ENCODE results near the gene SPATA17. TPM values are rescaled to one million over a fixed set of nuclear protein-coding genes. Genes with fewer than 3 reads are reported as not detected.

Gene SPATA17
- total and polyA plus RNA-seq, 12 donors = 0.09 to 4.4 (median 0.56) TPM; not detected in 1

- TF ChIP-seq POLR2A (IDR thresholded peaks at IDR 0.05) = no peak
- no peak for TF ChIP-seq CTCF (IDR thresholded peaks at IDR 0.05)
- intact Hi-C loops (cut with DNase I) = no loop called here
- no peak overlapping the region for H3K27ac ChIP-seq
- WGBS, 4 donors = 89 to 95% (median 90%) methylated on average over 5 of the region's 5 CpGs
- H3K27me3 ChIP-seq = no peaks in the 10 kb centered on the region
- no peak for DNase-seq
- no peaks in the 10 kb centered on the region for H3K4me1 ChIP-seq (replicated peaks in 1 of 2)
- H3K36me3 ChIP-seq (replicated peaks in 1 of 2) = no peaks in the 10 kb centered on the region
- H3K4me3 ChIP-seq = no peak overlapping the region
- H3K9me3 ChIP-seq (replicated peaks in 1 of 3) = peaks cover 0 to 6% (median 0%) of the 10 kb centered on the region in 3 donors
These were observed 81.9 kb downstream of the SPATA17 start for GRCh38 chr1:217712925-217713597.

GRCh38 chr1:217715681-217716080 is 84.5 kb downstream of the SPATA17 start:
- intact Hi-C loops (cut with DNase I) = no loop called here
- peaks cover 0 to 6% (median 0%) of the 10 kb centered on the region in 3 donors for H3K9me3 ChIP-seq (replicated peaks in 1 of 3)
- no peak overlapping the region for H3K27ac ChIP-seq
- DNase-seq = no peak
- TF ChIP-seq POLR2A (IDR thresholded peaks at IDR 0.05) = no peak
- TF ChIP-seq CTCF (IDR thresholded peaks at IDR 0.05) = no peak
- H3K4me1 ChIP-seq (replicated peaks in 1 of 2) = no peaks in the 10 kb centered on the region
- no peaks in the 10 kb centered on the region for H3K27me3 ChIP-seq
- WGBS, 4 donors = 93 to 96% (median 94%) methylated on average over 4 of the region's 4 CpGs
- H3K4me3 ChIP-seq = no peak overlapping the region
- no peaks in the 10 kb centered on the region for H3K36me3 ChIP-seq (replicated peaks in 1 of 2)

- TF ChIP-seq POLR2A (IDR thresholded peaks at IDR 0.05) (no peak), CTCF (IDR thresholded peaks at IDR 0.05) (no peak)
- H3K9me3 ChIP-seq (replicated peaks in 1 of 3) = peaks cover 0 to 6% (median 0%) of the 10 kb centered on the region in 3 donors
- intact Hi-C loops (cut with DNase I) = no loop called here
- no peaks in the 10 kb centered on the region for H3K4me1 ChIP-seq (replicated peaks in 1 of 2)
- H3K36me3 ChIP-seq (replicated peaks in 1 of 2) = no peaks in the 10 kb centered on the region
- no peak for DNase-seq
- no peaks in the 10 kb centered on the region for H3K27me3 ChIP-seq
- no peak overlapping the region for H3K4me3 ChIP-seq
- WGBS, 4 donors = 85 to 93% (median 90%) methylated on average over 1 of the region's 1 CpG
- no peak overlapping the region for H3K27ac ChIP-seq
These were observed 86.8 kb downstream of the SPATA17 start for GRCh38 chr1:217717959-217718358.

- no peak for DNase-seq
- Histone ChIP-seq H3K9me3 (replicated peaks in 1 of 3) (peaks cover 0 to 6% (median 0%) of the 10 kb centered on the region in 3 donors), H3K27ac (no peak overlapping the region), H3K4me1 (replicated peaks in 1 of 2) (no peaks in the 10 kb centered on the region), H3K4me3 (no peak overlapping the region), H3K36me3 (replicated peaks in 1 of 2) (no peaks in the 10 kb centered on the region), H3K27me3 (no peaks in the 10 kb centered on the region)
- no peak for TF ChIP-seq CTCF (IDR thresholded peaks at IDR 0.05)
- WGBS, 4 donors = 69 to 75% (median 71%) methylated on average over 2 of the region's 2 CpGs
- intact Hi-C loops (cut with DNase I) = no loop called here
These were observed 87.7 kb downstream of the SPATA17 start for GRCh38 chr1:217718873-217719272.

All from adrenal gland (tissue), 12 donors.